Activated CD4-positive, alpha-beta memory T cell treated with anti-CD3 and anti-CD28 coated beads for 36 hours (primary cell): ENCODE measurements around the gene ARSB. TPM values are rescaled to one million over a fixed set of nuclear protein-coding genes. Genes with fewer than 3 reads are reported as not detected.

ENCODE experiments used
- CTCF ChIA-PET: fragments of 350-600 bp; sonication (Branson Sonifier 250); formaldehyde crosslinking; loops from one replicate; lab custom pipeline; 2021; ENCODE audit warnings: antibody characterized with exemption, inconsistent platforms; lab: Charles Lee
- POLR2A ChIA-PET: fragments of 350-600 bp; sonication (Branson Sonifier 250); formaldehyde crosslinking; loops from one replicate; lab custom pipeline; 2021; ENCODE audit warnings: antibody characterized with exemption; lab: Charles Lee
- DNase-seq: peaks from one replicate; pipeline ENCODE4 v3.0.0-alpha.2; 2020
- H3K27ac Mint-ChIP-seq: one replicate; pipeline ENCODE4 v1.8.0; 2021; ENCODE audit warnings: mixed read lengths
- H3K27me3 Mint-ChIP-seq: one replicate; pipeline ENCODE4 v1.8.0; 2021; ENCODE audit warnings: mixed read lengths
- H3K36me3 Mint-ChIP-seq: one replicate; pipeline ENCODE4 v1.8.0; 2021; ENCODE audit warnings: mixed read lengths
- H3K4me1 Mint-ChIP-seq: one replicate; pipeline ENCODE4 v1.8.0; 2021; ENCODE audit warnings: low read depth, mixed read lengths
- H3K4me3 Mint-ChIP-seq: one replicate; pipeline ENCODE4 v1.8.0; 2021; ENCODE audit warnings: mild to moderate bottlenecking, mixed read lengths
- H3K9me3 Mint-ChIP-seq: one replicate; pipeline ENCODE4 v1.8.0; 2021; ENCODE audit warnings: mixed read lengths
- intact Hi-C: fragments of 100-400 bp; cut with micrococcal nuclease; formaldehyde crosslinking; loops from one replicate; pipeline ENCODE4 v1.15.1; 2023
- total RNA-seq, 2 experiments: library from RNA; stranded (reverse); gene quantifications; one replicate each; pipeline ENCODE4 v1.2.3, GENCODE V29; 2021

The ARSB gene
- total RNA-seq, 2 experiments from 2014 or later, result 9.3 to 9.9 TPM

- H3K27ac Mint-ChIP-seq, result no peak overlapping the region
- H3K4me1 Mint-ChIP-seq, result peaks cover 12% of the 10 kb centered on the region
- ChIA-PET CTCF (no interaction called here), POLR2A (no interaction called here)
- no peaks in the 10 kb centered on the region for H3K36me3 Mint-ChIP-seq
- no peak for DNase-seq
- intact Hi-C loops, result no loop called here
- H3K4me3 Mint-ChIP-seq, result no peak overlapping the region
- no peaks in the 10 kb centered on the region for H3K27me3 Mint-ChIP-seq
- H3K9me3 Mint-ChIP-seq, result no peaks in the 10 kb centered on the region
Measured at GRCh38 chr5:78758169-78758839, 226.8 kb downstream of the ARSB start.

- ChIA-PET POLR2A (no interaction called here), CTCF (no interaction called here)
- H3K4me3 Mint-ChIP-seq, result no peak overlapping the region
- no peaks in the 10 kb centered on the region for H3K27me3 Mint-ChIP-seq
- H3K27ac Mint-ChIP-seq, result no peak overlapping the region
- no peaks in the 10 kb centered on the region for H3K9me3 Mint-ChIP-seq
- no peaks in the 10 kb centered on the region for H3K36me3 Mint-ChIP-seq
- intact Hi-C loops, result no loop called here
- DNase-seq, result peak; percentile 13
- H3K4me1 Mint-ChIP-seq, result peaks cover 12% of the 10 kb centered on the region
Measured at GRCh38 chr5:78757269-78758053, 227.6 kb downstream of the ARSB start.

- H3K27me3 Mint-ChIP-seq, result no peaks in the 10 kb centered on the region
- H3K4me1 Mint-ChIP-seq, result peaks cover 12% of the 10 kb centered on the region
- H3K27ac Mint-ChIP-seq, result no peak overlapping the region
- POLR2A ChIA-PET, result no interaction called here
- no peaks in the 10 kb centered on the region for H3K36me3 Mint-ChIP-seq
- no peaks in the 10 kb centered on the region for H3K9me3 Mint-ChIP-seq
- CTCF ChIA-PET, result no interaction called here
- intact Hi-C loops, result no loop called here
- no peak overlapping the region for H3K4me3 Mint-ChIP-seq
- no peak for DNase-seq
Measured at GRCh38 chr5:78756858-78757257, 228.3 kb downstream of the ARSB start.

GRCh38 chr5:78755822-78756429, 229.2 kb downstream of the ARSB start:
- Mint-ChIP-seq H3K27ac (no peak overlapping the region), H3K4me3 (no peak overlapping the region), H3K9me3 (no peaks in the 10 kb centered on the region), H3K4me1 (peaks cover 12% of the 10 kb centered on the region), H3K36me3 (no peaks in the 10 kb centered on the region), H3K27me3 (peaks cover 3% of the 10 kb centered on the region)
- intact Hi-C loops, result no loop called here
- CTCF ChIA-PET, result no interaction called here
- POLR2A ChIA-PET, result no interaction called here
- no peak for DNase-seq

GRCh38 chr5:78754655-78755054, 230.5 kb downstream of the ARSB start:
- H3K4me3 Mint-ChIP-seq, result no peak overlapping the region
- intact Hi-C loops, result no loop called here
- peaks cover 3% of the 10 kb centered on the region for H3K27me3 Mint-ChIP-seq
- H3K27ac Mint-ChIP-seq, result no peak overlapping the region
- CTCF ChIA-PET, result no interaction called here
- POLR2A ChIA-PET, result no interaction called here
- no peaks in the 10 kb centered on the region for H3K9me3 Mint-ChIP-seq
- H3K36me3 Mint-ChIP-seq, result no peaks in the 10 kb centered on the region
- no peak for DNase-seq
- H3K4me1 Mint-ChIP-seq, result peaks cover 12% of the 10 kb centered on the region

- Mint-ChIP-seq H3K4me3 (no peak overlapping the region), H3K27me3 (peaks cover 3% of the 10 kb centered on the region), H3K9me3 (no peaks in the 10 kb centered on the region), H3K36me3 (no peaks in the 10 kb centered on the region), H3K27ac (no peak overlapping the region), H3K4me1 (peaks cover 12% of the 10 kb centered on the region)
- DNase-seq, result no peak
- intact Hi-C loops, result no loop called here
- CTCF ChIA-PET, result no interaction called here
- POLR2A ChIA-PET, result interaction anchor here (0.7 kb wide), 1 partner anchor 9 kb away, joined by 3 read pairs; no protein-coding TSS in a partner anchor
Measured at GRCh38 chr5:78753093-78753531, 232.0 kb downstream of the ARSB start.

GRCh38 chr5:78751872-78752271, 233.2 kb downstream of the ARSB start:
- intact Hi-C loops, result no loop called here
- no peaks in the 10 kb centered on the region for H3K36me3 Mint-ChIP-seq
- no peak for DNase-seq
- H3K27ac Mint-ChIP-seq, result no peak overlapping the region
- CTCF ChIA-PET, result no interaction called here
- peaks cover 3% of the 10 kb centered on the region for H3K27me3 Mint-ChIP-seq
- POLR2A ChIA-PET, result no interaction called here
- H3K9me3 Mint-ChIP-seq, result no peaks in the 10 kb centered on the region
- no peak overlapping the region for H3K4me3 Mint-ChIP-seq
- no peaks in the 10 kb centered on the region for H3K4me1 Mint-ChIP-seq

GRCh38 chr5:78750281-78750680, 234.8 kb downstream of the ARSB start:
- no peak overlapping the region for H3K27ac Mint-ChIP-seq
- H3K9me3 Mint-ChIP-seq, result no peaks in the 10 kb centered on the region
- no peak overlapping the region for H3K4me3 Mint-ChIP-seq
- intact Hi-C loops, result no loop called here
- ChIA-PET CTCF (no interaction called here), POLR2A (no interaction called here)
- DNase-seq, result no peak
- peaks cover 3% of the 10 kb centered on the region for H3K27me3 Mint-ChIP-seq
- H3K4me1 Mint-ChIP-seq, result no peaks in the 10 kb centered on the region
- H3K36me3 Mint-ChIP-seq, result no peaks in the 10 kb centered on the region

- CTCF ChIA-PET, result no interaction called here
Measured at GRCh38 chr5:78747705-78748359, 237.3 kb downstream of the ARSB start.

GRCh38 chr5:78747055-78747454, 238.1 kb downstream of the ARSB start:
- intact Hi-C loops, result no loop called here
- Mint-ChIP-seq H3K27me3 (peaks cover 3% of the 10 kb centered on the region), H3K9me3 (no peaks in the 10 kb centered on the region), H3K4me3 (no peak overlapping the region), H3K4me1 (no peaks in the 10 kb centered on the region), H3K27ac (no peak overlapping the region), H3K36me3 (no peaks in the 10 kb centered on the region)
- CTCF ChIA-PET, result no interaction called here
- no peak for DNase-seq
- POLR2A ChIA-PET, result no interaction called here

More at GRCh38 chr5:78747705-78748359, 237.3 kb downstream of the ARSB start:
- H3K4me1 Mint-ChIP-seq, result no peaks in the 10 kb centered on the region
- no peak overlapping the region for H3K27ac Mint-ChIP-seq
- intact Hi-C loops, result no loop called here
- H3K9me3 Mint-ChIP-seq, result no peaks in the 10 kb centered on the region
- no peaks in the 10 kb centered on the region for H3K36me3 Mint-ChIP-seq
- no peak overlapping the region for H3K4me3 Mint-ChIP-seq
- no peak for DNase-seq
- POLR2A ChIA-PET, result no interaction called here
- peaks cover 3% of the 10 kb centered on the region for H3K27me3 Mint-ChIP-seq

GRCh38 chr5:78746021-78746770, 238.9 kb downstream of the ARSB start:
- DNase-seq, result no peak
- no peaks in the 10 kb centered on the region for H3K4me1 Mint-ChIP-seq
- H3K9me3 Mint-ChIP-seq, result no peaks in the 10 kb centered on the region
- intact Hi-C loops, result no loop called here
- POLR2A ChIA-PET, result no interaction called here
- no peaks in the 10 kb centered on the region for H3K36me3 Mint-ChIP-seq
- H3K27ac Mint-ChIP-seq, result no peak overlapping the region
- peaks cover under 1% of the 10 kb centered on the region for H3K27me3 Mint-ChIP-seq
- H3K4me3 Mint-ChIP-seq, result no peak overlapping the region
- CTCF ChIA-PET, result interaction anchor here (1.3 kb wide), 1 partner anchor 14 kb away, joined by 3 read pairs; no protein-coding TSS in a partner anchor
